ENCODE measurements around the gene HYKK.
A peak's percentile ranks its signal among the peaks of the same experiment; 100 is the strongest.

The HYKK gene

GRCh38 chr15:78502641-78503040 is 4.7 kb upstream of the HYKK start:
- H3K4me3 ChIP-seq (ENCODE audit: low read length, poor library complexity, severe bottlenecking) = no peak overlapping the region
- H2AFZ ChIP-seq (ENCODE audit: low read length) = no peak overlapping the region
- H3K9ac ChIP-seq (ENCODE audit: low read depth, low read length, poor library complexity, severe bottlenecking) = no peak overlapping the region
- H3K4me2 ChIP-seq (ENCODE audit: low read depth, low read length, poor library complexity, severe bottlenecking) = no peak overlapping the region
- no peaks in the 10 kb centered on the region for H3K27me3 ChIP-seq (ENCODE audit: insufficient read depth, low read length, poor library complexity, severe bottlenecking)
- H3K36me3 ChIP-seq (ENCODE audit: insufficient read depth, low read length) = peaks cover 17% of the 10 kb centered on the region; the same call in 1 of the 2 replicates
- H3F3A ChIP-seq (ENCODE audit: low read depth) = no peaks in the 10 kb centered on the region
- TF ChIP-seq EZH2phosphoT487 (IDR thresholded peaks at IDR 0.05; ENCODE audit: borderline replicate concordance) (no peak), CTCF (conservative IDR thresholded peaks at IDR 0.05; ENCODE audit: low read length) (no peak)
- H3K9me3 ChIP-seq (ENCODE audit: insufficient read depth, low read depth, low read length) = no peaks in the 10 kb centered on the region
- H3K79me2 ChIP-seq (ENCODE audit: insufficient read depth, low read length) = no peaks in the 10 kb centered on the region
- H3K4me1 ChIP-seq (ENCODE audit: insufficient read depth, low read length, poor library complexity, severe bottlenecking) = peaks cover 1% of the 10 kb centered on the region
- peaks cover 3% of the 10 kb centered on the region for H4K20me1 ChIP-seq (ENCODE audit: insufficient read depth, low read length, poor library complexity, severe bottlenecking)
- H3K9me2 ChIP-seq (replicated peaks; ENCODE audit: low read depth, low read length) = no peaks in the 10 kb centered on the region

GRCh38 chr15:78507831-78508160 is 419 bp downstream of the HYKK start:
- peak overlapping the region; percentile 69 for H3K4me3 ChIP-seq (ENCODE audit: low read length, poor library complexity, severe bottlenecking)

GRCh38 chr15:78508272-78508671 is 895 bp downstream of the HYKK start:
- no peaks in the 10 kb centered on the region for H3K9me3 ChIP-seq (ENCODE audit: insufficient read depth, low read depth, low read length)
- H3K9me2 ChIP-seq (replicated peaks; ENCODE audit: low read depth, low read length) = no peaks in the 10 kb centered on the region
- H3F3A ChIP-seq (ENCODE audit: low read depth) = no peaks in the 10 kb centered on the region
- peaks cover 9% of the 10 kb centered on the region for H3K4me1 ChIP-seq (ENCODE audit: insufficient read depth, low read length, poor library complexity, severe bottlenecking)
- H2AFZ ChIP-seq (ENCODE audit: low read length) = peak overlapping the region; percentile 95
- peak overlapping the region; percentile 69 for H3K4me3 ChIP-seq (ENCODE audit: low read length, poor library complexity, severe bottlenecking)
- TF ChIP-seq EZH2phosphoT487 (IDR thresholded peaks at IDR 0.05; ENCODE audit: borderline replicate concordance) (no peak), CTCF (conservative IDR thresholded peaks at IDR 0.05; ENCODE audit: low read length) (no peak)
- H3K27me3 ChIP-seq (ENCODE audit: insufficient read depth, low read length, poor library complexity, severe bottlenecking) = no peaks in the 10 kb centered on the region
- no peaks in the 10 kb centered on the region for H3K36me3 ChIP-seq (ENCODE audit: insufficient read depth, low read length)
- H4K20me1 ChIP-seq (ENCODE audit: insufficient read depth, low read length, poor library complexity, severe bottlenecking) = no peaks in the 10 kb centered on the region
- no peaks in the 10 kb centered on the region for H3K79me2 ChIP-seq (ENCODE audit: insufficient read depth, low read length)
- peak overlapping the region; percentile 93 for H3K4me2 ChIP-seq (ENCODE audit: low read depth, low read length, poor library complexity, severe bottlenecking)
- H3K9ac ChIP-seq (ENCODE audit: low read depth, low read length, poor library complexity, severe bottlenecking) = peak overlapping the region; percentile 48

More at GRCh38 chr15:78507831-78508160, 419 bp downstream of the HYKK start:
- Histone ChIP-seq H2AFZ (ENCODE audit: low read length) (peak overlapping the region; percentile 95), H3K9ac (ENCODE audit: low read depth, low read length, poor library complexity, severe bottlenecking) (peak overlapping the region; percentile 48), H3K27me3 (ENCODE audit: insufficient read depth, low read length, poor library complexity, severe bottlenecking) (no peaks in the 10 kb centered on the region), H4K20me1 (ENCODE audit: insufficient read depth, low read length, poor library complexity, severe bottlenecking) (no peaks in the 10 kb centered on the region), H3K4me2 (ENCODE audit: low read depth, low read length, poor library complexity, severe bottlenecking) (peak overlapping the region; percentile 93), H3K79me2 (ENCODE audit: insufficient read depth, low read length) (no peaks in the 10 kb centered on the region), H3K36me3 (ENCODE audit: insufficient read depth, low read length) (no peaks in the 10 kb centered on the region), H3K9me2 (replicated peaks; ENCODE audit: low read depth, low read length) (no peaks in the 10 kb centered on the region), H3K9me3 (ENCODE audit: insufficient read depth, low read depth, low read length) (no peaks in the 10 kb centered on the region), H3F3A (ENCODE audit: low read depth) (no peaks in the 10 kb centered on the region), H3K4me1 (ENCODE audit: insufficient read depth, low read length, poor library complexity, severe bottlenecking) (peaks cover 9% of the 10 kb centered on the region)
- TF ChIP-seq CTCF (conservative IDR thresholded peaks at IDR 0.05; ENCODE audit: low read length) = no peak
- no peak for TF ChIP-seq EZH2phosphoT487 (IDR thresholded peaks at IDR 0.05; ENCODE audit: borderline replicate concordance)
